Kasumi-1 (cell line): ENCODE results near the gene NDRG2.
A peak's percentile ranks its signal among the peaks of the same experiment; 100 is the strongest.
"Not testable (repeated sequence)": the region's sequence is repeated elsewhere in the genome, so short reads cannot be mapped to it uniquely, and the experiment has no call there.

Experiments
- DNase-seq, 2 experiments: peaks; one replicate each; lab custom pipeline; 2025; lab: John Stamatoyannopoulos, UW

Gene NDRG2

DNA sequence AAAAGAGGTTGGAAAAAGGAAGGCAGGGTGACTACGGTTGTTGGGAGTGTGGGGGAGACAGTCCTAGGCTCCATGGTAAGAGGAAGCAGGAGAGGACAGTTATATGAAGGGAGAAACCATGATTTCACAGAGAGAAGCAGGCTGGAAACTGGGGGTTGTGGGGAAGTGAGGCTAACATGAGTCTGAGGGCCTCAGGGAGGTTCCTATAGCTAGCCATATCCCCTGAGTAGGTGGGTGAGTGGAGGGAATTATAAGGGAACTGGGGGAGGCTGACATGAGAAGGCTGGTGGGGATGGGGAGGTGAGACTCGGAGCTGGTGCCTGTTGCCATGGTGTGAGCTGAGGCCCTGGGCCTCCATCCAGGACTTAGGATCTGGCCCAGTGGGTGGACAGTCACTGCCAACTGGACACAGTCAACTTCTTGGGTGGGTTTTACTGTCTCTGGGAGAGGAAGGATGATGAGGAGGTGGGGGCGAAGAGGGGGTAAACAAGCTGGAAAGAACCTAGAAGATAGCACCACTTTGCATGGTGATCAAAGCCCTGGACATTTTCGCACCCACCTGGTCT is 8.4 kb upstream of the NDRG2 start:
- no peak for DNase-seq

DNA sequence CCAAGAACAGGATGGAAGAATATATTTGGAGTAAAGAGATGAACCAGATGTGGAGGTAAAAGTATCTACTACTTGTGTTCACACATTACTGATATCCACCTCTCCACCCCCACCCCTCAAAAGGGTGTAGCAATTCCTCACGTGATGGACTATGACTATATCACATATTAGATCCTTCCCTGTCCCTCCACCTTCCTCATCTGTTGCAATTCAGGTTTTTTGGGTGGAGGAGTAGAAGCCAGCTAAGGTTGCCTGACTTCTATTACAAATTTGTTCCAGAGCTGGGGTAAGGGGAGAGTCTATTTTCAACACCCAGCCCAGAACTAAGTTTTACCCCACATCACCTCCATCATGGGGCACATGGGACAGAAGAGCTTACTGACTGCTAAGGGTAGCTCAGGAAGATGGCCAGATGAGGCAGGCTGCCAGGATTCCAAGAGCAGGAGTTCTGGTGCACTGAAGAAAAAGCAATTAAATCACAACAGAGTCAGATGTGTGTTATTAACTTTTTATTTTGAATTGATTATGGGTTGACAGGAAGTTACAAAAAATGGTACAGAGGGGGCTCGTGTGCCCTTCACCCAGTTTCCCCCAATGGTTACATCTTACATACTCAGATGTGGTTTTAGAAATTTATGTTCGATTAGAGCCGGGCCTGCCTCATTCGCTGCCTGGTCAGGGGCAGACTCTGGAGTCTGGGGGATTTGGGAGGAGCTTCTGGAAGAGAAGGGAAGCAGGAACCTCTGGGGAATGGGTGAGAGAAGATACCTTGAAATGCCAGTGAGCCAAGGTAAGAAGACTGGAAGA is 7.7 kb upstream of the NDRG2 start:
- DNase-seq = no peak

DNA sequence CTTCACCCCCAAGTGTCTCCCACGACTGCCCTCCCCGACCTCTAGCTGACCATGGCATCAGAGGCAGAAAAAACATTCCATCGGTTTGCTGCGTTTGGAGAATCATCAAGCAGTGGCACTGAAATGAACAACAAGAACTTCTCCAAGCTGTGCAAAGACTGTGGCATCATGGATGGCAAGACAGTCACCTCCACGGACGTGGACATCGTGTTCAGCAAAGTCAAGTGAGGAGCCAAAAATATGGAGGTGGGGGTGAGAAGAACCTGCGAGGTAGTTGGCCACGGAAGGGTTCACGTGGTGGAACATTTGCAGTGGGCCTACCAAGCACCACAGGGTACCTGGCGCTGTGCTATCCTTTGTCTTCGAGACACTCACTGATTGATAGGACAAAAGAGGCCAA is 5.7 kb upstream of the NDRG2 start:
- no peak for DNase-seq

DNA sequence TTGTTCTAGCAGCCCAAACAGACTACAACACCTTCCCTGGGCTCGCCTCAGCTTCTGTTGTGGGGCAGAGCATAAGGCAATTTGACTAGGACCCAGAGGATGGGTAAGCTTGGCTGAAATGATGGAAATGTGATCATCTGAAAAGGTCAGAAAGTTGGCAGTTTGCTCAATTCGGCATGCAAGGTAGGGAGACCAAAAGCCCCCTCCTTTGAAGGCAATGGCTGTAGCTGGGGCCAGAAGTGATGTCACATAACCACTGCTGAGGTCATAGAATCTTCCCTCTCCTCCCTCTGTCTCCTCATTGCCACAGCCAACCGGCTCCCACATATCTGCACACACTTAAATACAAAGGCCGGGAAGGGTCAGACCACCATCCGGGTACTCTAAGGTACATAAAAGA is 5.1 kb upstream of the NDRG2 start, which contains the start of gene TPPP2:
Gene TPPP2, plus strand, starts transcription at position 301 of the 400 bp plus-strand sequence. CDS start 365 bp downstream, outside the sequence.
- DNase-seq = no peak

DNA sequence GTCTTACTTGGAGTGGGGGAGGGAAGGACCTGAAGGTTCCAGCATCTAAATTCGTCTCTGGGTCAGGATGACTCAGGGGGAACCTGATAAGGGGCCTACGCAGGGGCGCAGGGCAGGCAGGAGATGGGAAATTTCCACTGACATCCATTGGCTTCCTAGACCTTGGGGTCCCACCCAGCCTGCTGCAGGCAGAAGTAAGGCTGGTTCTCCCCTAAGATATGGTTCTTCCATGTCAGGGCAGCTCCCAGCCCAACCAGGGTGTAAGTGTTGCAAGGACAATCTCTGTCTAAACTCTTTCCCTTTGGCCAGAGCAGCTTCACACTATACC is 2.1 kb upstream of the NDRG2 start:
- DNase-seq = no peak

DNA sequence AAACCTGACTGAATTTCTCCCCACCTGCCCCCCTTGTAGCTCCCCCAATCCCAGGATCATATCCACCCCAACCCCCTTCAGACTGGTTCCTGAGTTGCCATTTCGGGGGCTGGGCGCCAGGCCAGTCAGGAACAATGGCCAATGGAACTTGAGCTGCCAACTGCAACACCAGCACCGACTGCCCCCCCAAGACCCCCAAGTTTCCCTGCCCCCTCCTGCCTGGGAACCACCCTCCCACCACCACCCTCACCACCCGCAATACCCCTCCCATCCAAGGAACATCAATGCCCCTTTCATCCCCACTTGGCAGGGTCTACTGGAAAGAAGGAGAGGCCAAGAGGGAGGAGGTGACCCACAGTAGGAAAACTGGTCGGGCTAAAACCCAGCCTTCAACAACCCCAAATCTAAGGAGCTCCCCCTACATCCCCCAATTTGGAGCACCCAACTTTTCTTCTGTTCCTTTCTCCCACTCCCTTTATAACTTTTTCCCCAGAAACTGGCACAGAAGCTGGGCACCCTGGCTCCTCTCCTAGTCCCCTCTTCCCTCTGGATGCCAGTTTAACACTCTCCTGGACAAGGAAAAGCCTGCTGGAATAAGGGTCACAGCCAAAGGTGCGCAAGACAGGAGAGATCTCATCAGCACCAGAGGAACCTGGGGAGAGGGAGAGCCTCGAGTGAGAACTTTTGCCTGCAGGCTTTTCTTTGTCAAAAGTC is 1.6 kb upstream of the NDRG2 start:
- no peak for DNase-seq

DNA sequence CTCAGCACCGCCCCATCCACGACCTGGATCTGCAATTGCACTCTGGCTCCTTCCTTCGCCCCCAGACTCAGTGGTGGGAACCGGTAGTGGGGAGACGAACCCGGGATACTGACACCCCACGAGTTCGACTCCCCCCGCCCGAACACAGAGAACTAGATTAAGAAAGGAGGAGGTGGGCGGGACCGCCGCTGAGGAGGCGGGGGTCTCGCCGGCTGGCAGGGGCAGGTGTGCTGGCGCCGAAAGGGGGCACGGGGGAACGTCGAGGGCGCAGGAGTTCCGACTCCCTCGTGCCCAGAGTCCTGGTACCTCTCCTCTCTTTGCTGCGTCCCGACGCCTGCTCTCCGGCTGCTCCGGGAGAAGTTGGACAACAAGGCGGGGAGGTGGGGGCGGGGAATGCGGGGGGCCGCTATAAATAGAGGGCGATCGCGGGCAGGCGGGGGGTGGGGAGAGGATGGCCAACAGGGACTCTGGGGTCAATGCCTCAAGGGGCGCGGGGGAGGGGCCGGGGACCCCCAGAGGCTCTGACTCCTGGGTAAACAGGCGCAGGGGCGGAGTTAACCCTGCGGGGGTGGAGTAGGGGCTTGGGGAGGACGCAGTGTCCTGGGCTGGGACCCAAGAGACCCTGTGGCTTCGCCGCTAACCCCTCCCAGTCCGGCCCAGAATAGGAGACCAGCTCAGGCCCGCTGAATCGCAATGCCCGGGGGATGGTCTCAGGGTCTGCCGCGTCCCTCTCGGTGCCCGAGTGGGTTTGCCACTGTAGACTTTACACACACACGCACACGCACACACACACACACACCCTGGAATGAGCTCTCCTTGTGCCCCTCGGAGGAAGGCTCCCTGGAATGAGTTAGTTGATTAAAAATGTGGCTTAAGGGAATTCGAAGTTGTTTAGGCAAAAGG is 761 bp upstream of the NDRG2 start:
- DNase-seq = no peak

DNA sequence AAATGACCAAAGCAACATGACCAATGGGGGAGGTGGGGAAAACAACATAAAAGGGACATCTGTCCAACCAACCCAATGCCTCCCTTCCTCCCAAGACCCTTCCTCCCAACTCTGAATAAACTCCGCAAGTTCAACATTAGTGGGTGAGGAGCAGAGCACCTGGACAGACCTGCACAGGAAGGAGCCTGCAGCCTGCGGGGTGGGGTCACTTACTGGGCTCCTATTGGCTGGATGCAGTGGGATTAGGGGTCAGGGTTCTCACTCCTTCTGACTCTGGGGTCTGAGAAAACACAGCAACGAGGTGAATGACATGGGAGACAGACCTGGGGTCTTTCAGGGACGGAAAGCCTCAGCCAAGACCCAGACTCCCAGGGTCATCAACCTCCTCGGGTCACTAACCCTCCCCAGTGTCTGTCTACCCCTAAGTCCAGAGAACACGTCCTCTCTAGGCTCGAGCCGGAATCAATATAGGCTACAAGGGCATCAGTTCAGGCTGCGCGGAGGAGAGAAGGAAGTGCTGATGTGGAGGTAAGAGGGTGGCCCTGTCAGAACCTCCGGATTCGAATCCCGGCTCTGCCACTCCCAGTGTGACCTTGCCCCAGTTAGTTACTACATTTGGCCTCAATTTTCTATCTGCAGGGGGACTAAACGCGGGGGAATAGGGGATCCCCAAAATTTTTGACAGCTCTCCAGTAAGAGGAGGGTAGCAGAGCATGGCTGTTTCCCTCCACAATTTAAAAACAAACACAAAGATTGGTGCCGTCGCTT is 860 bp downstream of the NDRG2 start:
- DNase-seq = no peak

DNA sequence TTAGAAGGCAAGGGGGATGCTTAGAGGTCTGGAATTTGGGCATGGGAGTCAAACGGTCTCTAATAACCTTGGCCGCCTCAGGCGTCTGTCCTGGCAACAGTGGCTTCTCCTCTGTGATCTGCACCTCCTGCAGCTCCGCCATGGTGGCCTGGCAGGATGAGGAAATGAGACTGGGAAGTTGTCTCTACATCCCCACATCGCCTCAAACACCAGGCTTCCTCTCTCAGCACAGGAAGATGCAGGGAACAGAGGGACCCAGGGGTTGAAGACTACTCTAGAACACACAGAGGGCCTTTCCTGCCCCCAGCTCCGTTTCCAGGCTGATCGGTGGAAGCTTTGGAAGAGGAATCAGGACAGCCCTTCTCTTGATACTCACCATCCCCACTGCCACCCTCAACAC is 1.7 kb downstream of the NDRG2 start:
- no peak for DNase-seq

DNA sequence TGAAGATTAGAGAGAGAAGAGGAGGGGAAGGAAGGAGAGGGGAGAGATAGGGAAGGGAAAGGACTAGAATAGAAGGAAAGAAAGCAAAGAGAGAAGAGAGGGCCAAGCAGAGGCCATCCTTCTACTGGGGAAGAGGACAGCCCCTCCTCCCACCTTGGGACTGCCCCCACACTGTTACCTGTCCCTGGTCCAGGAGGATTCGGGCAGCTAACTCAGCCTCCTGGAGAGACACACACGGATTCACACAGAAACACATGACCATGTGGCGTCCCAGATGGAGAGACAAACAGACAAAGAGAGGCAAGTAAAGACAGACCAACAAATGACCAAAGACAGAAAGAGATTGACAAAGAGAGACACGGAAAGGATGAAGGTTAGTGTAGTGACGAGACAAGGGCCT is 2.2 kb downstream of the NDRG2 start:
- DNase-seq = no peak

DNA sequence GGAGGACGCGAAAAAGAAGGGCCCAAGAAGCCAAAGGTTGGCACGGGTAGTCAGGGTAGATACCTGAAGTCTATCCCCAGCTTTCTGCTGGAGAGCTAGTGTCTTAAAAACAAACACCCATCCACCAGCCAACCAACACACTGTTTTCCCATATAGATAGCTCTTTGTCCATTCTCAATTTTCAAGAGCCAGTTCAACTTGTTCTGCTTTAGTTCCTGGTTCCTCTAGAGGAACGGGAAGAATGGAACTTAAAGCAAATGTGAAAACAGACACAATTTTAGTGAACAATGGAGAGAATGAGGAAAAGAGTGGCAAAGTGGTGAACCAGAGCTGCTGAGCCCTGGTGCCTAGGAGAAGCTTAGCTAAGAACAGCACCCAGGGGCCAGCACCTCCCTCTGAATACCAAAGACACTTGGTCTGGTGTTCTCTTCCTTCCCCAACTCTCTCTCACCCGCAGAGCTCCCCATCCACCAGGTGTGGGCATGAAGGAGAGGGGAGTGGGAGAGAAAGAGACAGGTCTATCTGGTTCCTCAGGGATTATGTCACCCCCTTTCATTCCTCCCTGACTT is 3.8 kb downstream of the NDRG2 start:
- DNase-seq = no peak

DNA sequence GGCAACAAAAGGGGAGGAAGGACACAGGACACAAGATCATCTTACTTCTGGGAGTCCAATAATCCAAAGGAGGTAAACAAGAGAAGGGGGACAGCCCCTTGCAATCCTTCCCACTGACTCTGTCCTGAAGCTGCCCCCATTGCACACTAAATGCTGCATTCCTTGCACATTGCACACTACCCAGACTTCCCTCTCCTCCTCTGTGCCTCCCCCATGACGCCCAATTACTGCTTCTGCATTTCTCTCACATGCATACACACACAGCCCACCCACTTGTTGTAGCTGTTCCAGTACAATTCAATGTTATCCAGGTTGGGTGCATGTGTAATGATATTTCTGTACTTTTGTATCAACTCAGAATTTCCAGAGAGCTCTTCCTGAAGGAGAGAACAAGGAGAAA is 5.5 kb downstream of the NDRG2 start:
- DNase-seq = no peak

DNA sequence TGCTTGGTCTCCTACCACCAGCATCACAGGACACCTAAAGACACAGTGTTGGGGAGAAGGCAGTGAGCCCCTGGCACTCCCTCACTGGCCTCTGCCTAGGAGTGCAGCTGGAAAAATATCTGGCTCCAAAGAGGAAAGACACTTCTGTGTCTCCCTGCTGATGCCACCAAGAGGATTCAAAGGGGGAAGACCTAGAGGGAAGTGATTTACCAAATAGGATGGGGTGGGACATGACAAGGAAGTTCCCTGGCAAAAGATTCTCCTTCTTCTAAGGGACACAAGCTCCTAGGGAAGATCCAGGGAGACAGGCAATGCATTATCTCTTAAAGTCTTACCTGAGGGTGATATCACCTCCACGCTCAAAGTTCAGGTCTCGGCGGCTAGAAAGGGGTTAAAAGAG is 6.1 kb downstream of the NDRG2 start:
- DNase-seq = no peak

DNA sequence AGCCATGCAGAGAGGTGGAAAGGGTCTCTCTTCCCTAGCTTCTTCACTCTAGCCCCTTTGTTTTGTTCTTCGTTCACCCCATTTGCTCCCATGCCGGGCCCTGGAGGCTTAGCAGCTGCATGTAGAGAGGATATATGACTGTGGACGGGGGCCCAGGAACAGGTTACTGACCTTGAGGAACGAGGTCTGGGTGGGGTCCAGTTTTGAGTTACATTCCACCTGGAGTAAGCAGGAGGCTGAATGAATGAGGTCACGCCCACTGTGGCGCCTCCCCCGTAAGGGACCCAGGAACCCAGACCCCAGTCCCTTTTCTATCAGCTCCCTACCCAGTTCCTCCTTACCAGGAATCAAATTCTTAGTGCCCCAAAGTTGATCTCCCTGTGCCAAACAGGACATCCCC is 6.6 kb downstream of the NDRG2 start:
- DNase-seq = no peak

DNA sequence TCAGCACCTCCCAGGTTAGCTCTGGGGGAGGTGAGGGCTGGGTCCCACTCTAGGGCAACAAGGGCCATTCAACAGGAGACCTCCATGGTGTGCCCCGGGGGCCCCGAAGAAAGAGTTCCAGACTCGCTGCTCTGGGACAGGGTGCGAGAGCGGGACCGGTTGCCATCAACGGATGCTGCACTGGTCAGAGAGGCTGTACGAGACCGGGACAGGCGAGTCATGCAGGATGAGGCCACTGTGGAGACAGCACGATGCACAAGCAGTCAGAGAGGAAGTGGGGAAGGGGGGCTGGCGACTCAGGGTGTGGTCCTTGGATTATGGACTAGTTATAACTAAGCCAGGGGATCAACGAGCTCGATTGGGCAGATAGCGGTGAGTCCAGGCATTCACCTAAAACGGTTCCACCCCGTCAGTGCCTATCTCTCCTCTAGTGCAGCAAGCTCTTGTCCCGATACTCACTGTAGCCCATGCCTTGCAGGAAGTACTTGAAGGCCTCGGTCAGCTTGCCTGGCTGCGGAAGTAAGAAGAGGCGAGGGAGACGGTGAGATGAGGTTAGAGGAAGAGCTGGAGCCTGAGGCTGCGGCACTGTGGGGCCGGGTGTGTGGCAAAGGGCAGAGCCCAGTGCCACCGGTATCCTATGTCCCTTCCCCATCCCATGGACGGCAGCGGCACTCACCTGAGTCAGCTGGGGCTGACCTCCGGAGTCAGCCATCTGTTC is 7.2 kb downstream of the NDRG2 start:
- DNase-seq = no peak

DNA sequence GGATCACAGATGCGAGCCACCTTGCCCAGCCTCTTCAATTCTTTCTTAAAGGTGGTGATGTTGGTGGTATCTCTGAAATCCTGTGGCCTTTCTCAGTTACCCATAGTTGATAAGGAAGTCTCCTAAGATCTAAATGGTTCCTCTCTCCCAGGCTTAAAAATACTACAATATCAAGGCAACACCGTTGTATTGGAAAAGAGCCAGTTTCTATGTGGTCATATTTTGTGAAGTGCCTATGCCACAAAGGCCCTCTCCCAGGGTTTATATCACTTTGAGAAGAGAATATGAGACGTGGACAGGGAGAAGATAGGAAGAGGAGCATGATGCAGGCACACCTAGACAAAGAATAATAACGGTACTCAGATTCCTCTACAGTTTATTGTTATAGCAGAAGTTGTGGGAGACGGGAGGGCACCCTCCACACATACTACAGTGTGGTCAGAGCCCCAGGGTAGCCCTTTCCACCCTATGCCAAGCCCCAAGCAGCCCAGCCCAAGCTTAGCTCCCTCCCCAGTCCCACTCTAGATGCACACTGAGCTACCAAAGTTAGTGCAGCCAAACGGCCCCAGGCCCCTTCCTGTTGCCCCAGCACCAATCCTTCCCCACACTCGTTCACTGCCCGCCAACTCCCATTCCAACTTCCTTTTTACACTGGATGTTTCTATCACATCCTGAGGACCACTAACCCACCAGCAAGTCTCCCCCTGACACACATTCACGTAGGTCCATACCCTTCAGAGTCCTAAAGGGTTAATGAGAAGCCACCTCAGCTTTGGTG is 8.3 kb downstream of the NDRG2 start:
- DNase-seq = peak in 1 of 2 experiments; percentile 26

DNA sequence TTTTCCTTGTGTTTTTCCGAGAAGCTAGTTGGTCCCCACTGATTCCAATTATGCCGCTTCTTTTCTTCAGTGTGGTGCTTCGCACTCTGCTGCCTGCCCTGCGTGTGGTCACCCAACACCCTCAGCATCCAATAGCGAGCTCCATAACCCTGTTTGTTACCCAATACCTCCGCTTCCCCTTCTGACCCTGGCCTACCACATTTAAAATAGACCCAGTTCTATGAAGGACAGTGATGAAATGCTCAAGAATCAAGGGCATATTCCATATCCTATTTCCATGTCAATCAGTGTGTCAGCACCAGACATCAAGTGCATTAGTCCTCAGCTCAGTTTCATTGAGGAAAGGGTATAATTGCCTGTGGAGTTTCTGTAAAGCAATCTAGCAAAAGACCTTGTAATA is 9.5 kb downstream of the NDRG2 start:
- no peak for DNase-seq

DNA sequence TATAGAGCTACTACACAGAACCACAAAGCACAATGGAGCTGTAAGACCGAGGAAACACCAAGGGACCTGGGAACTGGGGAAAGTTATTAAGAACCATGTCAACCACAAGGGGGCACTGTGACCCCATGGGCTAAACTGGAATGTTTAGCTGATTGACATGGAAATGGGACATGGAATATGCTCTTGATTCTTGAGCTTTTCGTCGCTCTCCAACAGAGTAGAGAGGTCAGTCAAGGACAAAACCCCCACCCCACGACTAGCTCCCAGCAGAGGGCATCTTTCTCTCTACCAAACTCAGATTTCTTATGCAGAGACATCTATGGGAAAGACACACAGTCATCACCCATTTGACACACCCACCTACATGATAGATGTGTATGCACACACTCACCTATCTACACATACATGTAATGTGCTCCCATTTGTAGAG is 10.1 kb downstream of the NDRG2 start:
- DNase-seq = peak; percentile 79 to 86

DNA sequence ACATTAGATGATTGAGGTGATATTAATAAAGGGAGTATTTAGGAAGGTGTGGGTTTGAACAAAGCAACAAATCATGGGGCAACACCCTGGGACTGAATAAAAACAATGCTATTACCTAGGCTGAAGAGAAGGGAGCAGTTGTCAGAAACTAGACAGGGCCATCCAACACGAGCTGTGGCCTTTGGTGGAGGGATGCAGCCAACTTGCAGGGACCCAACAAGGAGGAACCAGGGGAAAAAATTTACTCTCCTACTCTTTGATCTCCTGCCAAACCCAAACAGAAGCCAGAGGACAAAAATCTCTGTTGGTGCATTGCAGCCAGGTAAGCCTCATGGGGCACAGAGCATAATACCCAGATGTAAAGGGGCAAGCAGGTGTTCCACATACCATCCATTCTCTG is 13.7 kb downstream of the NDRG2 start:
- DNase-seq = no peak

DNA sequence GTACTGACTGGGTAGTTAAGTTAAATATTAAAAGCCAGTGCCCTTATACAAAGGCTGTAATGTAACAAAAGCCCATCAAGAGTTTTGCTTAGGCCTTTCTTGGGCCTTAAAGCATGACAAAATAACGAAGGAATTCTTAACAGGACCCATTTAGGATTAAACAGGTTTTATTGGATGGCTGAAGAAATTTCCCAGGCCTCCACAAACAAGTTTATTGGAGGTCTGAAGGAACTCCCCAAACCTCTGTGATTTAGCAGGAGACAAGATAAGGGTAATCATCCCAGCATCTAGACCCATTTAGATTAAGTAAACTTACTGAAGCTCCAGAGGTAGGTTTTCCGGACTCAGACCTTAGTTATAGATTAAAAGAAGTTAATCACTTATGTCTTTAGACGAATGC is 15.1 kb downstream of the NDRG2 start:
- not testable (repeated sequence) for DNase-seq
